Activated CD4-positive, alpha-beta T cell treated with anti-CD3 and anti-CD28 coated beads, Interleukin-2, amount 50 U/mL, for 1 hour (primary cell): ENCODE data around the gene TEN1.
A peak's percentile ranks its signal among the peaks of the same experiment; 100 is the strongest.

Source experiments
- DNase-seq: peaks from one replicate; pipeline ENCODE4 v3.0.0-alpha.2; 2020

Gene TEN1

DNA sequence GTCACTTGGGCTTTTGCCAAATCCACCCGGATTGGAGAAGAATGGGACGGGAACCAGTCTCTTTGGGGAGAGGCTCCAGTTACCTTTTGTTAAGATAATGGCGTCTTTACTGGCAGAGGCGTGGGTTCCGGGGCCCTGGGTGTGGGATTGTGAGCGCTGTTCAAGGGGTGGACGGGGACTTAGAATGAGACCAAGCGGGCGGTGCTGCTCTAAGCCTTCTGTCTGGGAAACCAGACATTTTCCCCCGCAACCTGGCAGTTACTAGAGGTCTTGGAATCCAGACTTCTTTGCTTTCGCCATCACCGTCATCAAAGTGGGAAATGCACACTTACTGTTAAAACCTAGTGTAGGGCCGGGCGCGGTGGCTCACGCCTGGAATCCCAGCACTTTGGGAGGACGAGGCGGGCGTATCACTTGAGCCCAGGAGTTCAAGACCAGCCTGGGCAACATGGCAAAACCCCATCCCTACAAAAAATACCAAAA is 706 bp downstream of the TEN1 start:
- DNase-seq = no peak

GRCh38 chr17:75980188-75981018 is 1.4 kb downstream of the TEN1 start:
- DNase-seq = no peak

DNA sequence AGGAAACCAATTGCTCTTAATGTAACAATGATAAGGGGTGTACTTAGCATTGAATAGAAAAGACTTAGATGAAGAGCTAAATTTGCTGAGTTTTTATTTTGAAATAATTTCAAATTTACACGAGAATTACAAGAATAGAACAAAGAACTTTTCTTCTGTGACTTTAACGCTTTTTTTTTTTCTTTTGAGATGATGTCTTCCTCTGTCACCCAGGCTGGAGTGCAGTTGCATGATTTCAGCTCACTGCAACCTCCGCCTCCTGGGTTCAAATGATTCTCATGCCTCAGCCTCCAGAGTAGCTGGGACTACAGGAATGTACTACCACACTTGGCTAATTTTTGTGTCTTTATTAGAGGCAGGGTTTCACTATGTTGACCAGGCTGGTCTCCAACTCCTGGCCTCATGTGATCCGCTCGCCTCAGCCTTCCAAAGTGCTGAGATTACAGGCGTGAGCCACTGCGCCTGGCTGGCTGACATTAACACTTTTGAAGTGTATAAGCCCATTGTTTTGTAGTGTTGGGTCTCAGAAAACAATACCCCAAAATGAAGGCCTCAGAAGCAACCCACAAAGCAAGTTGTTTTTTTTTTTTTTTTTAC is 2.1 kb downstream of the TEN1 start:
- DNase-seq = no peak

DNA sequence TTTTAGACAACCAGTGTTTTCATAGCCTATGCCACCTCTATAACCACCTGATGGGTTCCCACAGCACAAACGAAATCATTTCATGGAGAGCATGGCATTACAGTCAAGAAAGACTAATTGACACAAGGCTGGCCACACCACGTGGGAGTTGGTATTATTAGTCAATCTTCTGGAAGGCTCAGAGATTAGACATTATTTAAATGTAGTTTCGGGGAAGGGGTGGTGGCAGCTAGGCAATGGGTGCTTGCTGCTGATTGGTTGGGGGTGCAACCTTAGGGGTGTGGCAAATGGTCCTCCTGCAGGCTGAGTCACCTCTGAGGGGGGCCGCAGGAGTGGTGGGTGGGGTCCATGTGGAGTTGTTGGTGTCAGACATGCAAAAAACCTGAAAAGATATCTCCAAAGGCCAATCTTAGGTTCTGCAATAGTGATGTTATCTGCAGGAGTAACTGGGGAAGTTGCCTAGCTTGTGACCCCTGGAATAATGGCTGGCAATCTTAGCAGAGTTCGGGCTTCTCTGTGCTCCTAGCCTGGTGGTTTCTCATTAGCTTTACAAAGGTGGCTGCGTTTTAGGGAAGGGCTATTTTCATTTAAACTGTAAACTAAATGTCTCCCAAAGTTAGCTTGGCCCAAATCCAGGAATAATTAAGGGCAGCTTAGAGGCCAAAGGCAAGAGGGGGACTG is 4.6 kb downstream of the TEN1 start:
- no peak for DNase-seq

- no peak for DNase-seq
Measured at GRCh38 chr17:75985986-75986385, 6.9 kb downstream of the TEN1 start.

DNA sequence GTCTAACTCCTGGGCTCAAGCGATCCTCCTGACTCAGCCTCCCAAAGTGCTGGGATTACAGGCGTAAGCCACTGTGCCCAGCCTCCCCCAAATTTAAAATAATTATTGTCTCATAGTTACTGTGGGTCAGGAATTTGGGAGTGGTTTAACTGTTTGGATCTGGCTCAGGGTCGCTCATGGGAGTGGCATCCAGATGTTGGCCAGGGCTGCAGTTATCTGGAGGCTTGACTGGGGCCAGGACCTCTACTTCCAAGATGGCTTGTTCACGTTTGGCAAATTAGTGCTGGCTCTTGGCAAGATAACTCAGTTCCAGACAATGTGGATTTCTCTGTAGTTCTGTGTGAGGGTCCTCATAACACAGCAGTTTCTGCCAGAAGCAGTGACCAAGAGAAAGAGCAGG is 8.0 kb downstream of the TEN1 start:
- no peak for DNase-seq

DNA sequence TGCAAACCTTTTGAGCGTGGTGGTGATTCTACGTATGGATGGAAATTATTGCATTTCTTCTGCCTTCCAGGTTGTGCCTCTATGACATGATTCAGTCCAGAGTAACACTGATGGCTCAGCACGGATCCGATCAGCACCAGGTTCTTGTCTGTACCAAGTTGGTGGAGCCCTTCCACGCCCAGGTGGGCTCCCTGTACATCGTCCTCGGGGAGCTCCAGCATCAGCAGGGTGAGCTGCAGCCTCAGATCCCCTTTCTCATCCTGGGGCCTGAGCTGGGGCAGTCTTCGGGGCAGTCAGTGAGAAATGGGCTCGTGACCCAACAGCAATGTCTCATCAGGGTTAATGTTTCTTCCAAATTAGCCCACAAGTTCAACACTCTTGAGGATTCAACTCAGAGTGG is 12.4 kb downstream of the TEN1 start:
- DNase-seq = no peak

DNA sequence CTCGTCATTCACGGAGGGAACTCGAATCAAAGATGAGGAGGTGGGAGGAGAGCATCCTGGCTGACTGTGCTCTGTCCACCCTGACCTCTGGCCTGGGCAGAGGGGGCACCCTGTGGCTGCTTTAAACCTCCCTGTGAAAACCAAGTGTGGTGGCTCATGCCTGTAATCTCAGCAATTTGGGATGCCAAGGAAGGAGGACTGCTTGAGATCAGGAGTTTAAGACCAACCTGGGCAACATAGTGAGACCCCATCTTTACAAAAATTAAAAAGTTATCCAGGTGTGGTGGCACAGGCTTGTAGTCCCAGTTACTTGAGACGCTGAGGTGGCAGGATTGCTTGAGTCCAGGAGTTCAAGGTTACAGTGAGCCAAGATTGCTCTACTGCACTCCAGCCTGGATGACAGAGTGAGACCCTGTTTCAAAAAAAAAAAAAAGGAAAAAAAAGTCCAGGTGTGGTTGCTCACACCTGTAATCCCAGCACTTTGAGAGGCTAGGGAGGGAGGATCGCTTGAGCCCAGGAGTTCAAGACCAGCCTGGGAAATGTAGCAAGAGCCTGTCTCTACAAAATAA is 15.8 kb downstream of the TEN1 start:
- no peak for DNase-seq

GRCh38 chr17:75995385-75995925 is 16.4 kb downstream of the TEN1 start:
- DNase-seq = no peak

DNA sequence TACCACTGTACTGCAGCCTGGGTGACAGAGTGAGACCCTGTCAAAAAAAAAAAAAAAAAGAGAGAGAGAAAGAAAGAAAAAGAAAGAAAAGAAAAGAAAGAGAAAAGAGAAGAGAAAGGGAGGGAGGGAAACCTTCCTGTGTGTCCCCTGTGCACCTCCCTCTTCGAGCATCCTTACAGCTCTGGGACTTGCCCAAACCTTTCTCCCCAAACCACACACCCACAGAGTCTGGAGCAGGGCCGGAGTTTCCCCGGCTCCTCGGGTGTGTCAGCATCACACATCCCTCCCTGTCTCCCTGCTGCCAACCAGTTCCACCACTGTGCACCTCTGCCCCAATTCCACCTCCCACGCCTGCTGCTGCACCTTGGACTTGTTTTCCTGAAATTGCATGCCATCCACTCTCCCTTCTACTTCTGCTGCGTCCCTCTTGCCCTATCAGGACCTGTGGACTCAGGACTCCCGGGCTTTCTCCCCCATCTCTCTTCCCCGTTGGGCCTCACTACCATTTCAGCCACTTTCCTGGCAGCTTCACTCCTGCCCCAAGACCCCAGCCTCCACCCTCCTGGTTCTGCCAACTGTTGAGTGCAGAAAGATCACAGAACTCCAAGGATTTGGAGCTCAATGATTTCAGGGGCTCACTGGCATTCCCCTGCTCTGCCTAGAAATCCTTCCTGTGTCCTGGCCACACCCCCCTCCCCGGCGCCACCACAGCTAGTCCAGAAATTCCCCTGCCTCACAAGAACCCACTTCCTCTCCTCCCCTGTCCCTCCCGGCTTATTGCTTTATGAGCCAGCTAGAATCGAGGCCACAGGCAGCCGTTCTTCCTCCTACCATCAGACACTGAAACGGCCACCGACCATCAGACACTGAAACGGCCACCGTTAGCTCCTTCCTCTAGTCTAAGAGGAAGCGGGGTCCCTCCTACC is 17.9 kb downstream of the TEN1 start:
- no peak for DNase-seq

DNA sequence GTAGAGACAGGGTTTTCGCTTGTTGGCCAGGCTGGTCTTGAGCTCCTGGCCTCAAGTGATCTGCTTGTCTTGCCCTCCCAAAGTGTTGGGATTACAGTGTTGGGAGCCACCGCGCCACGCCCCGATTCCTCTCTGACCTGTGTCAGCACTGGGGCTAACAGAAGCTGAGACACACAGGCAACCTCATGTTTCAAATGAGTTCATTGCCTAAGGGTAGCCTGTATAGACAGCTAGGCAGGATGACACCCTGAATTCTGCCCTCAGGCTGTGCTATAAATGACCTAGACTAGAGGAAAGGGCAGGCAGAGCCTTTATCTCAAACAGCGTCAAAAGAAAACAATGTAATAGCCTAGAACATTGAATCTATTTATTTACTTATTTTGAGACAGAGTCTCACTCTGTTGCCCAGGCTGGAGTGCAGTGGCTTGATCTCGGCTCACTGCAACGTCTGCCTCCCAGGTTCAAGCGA is 19.3 kb downstream of the TEN1 start:
- DNase-seq = no peak

DNA sequence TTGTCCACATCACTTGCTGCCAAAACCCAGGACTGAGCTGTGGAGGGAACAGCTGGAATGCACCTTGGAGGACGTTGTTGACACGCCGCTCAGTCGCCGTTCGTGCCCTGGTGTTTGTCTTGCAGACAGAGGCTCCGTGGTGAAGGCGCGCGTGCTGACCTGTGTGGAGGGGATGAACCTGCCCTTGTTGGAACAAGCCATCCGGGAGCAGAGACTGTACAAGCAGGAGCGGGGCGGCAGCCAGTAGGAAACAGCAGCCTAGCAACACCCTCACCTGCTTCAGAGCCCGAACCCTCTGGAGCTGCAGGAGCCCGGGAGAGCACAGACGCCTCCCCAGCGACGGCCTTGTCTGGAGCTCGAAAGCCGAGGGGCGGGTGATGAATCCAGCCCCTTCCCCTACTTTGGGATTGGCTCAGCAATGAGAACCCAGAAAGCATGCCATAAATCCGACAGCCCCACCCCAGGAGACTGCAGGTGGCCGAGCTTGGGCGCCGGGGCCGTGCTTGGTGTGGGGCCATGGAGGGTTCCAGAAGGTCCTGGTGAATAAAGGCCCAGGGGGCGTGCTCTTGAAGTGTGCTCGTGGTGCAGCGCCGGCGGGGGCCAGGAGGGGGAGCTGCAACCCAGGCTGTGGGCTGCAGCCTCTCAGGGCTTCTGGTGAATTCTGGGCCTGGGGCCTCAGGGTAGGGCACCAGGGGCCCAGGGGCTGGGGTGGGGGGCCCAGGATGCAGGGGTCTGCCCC is 21.1 kb downstream of the TEN1 start:
- DNase-seq = peak; percentile 66

- DNase-seq = no peak
Measured at GRCh38 chr17:76000755-76001521, 21.9 kb downstream of the TEN1 start, which contains the start of gene CDK3. Gene CDK3 (plus strand): TSS chr17:76000855. CDS start chr17:76001426, 571 bp downstream.

GRCh38 chr17:76002100-76002499 is 23.1 kb downstream of the TEN1 start:
- no peak for DNase-seq

GRCh38 chr17:76003915-76004314 is 24.9 kb downstream of the TEN1 start:
- DNase-seq = no peak

DNA sequence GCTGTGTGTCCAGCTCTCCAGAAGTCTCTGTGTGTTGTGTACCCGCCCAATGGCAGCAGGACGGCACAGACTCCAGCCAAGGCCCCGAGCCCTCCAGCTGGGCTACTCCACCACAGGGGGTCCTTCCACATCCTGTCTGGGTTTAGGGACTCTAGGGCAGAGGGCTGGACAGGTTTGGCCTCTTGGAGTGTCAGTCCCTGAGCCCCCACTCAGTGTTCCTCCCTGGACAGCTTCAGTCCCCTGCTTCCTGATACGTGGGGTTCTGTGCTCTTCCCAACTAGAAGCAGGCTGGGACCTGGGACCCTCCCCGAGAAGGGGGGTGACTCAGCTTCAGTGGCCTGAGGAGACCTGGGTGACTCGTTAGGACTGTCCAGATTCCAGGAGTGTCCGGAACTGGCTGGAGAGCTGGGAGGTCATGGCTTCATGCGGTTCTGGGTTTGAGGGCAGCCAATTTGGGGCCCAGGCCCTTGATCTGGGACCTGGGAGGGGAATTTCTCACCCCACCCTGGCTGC is 25.8 kb downstream of the TEN1 start:
- no peak for DNase-seq

DNA sequence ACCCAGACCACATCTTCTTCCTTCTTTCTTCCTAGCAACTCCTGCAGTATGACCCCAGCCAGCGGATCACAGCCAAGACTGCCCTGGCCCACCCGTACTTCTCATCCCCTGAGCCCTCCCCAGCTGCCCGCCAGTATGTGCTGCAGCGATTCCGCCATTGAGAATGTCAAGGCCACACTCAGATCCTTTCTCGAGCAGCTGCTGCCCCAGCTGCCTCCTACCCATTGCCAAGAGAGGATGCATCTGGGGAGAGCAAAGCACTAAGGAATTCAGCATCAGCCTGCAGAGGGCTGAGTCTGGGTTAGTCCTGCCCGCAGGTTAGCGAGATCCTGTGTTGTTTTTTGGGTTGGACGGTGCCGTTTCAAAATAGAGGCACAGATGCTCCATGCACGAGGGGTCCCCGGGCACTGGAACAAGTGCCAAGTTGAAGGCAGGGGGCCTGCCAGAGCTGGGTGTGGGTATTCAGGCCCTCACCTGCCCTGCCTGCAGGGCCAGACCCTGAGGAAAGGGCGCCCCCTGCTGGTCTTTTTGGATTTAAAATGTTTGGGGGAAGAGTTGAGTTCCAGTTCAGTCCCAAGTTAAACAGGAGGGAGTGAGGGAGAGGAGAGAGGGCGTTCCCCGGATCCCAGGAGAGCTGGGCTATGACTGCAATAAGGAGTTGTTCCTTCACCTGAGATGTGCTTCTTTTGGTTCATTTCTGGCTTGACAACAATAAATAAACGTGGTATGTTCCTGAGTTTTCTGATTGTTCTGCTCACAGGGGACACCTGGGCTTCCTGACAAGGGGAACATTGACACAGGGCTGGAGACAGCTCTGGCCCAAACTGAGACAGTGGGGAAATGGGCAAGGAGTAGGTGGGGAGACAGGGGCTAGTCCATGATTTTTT is 26.5 kb downstream of the TEN1 start:
- DNase-seq = peak; percentile 80

GRCh38 chr17:76007131-76007849 is 28.2 kb downstream of the TEN1 start:
- no peak for DNase-seq

GRCh38 chr17:76007850-76008165 is 28.8 kb downstream of the TEN1 start:
- DNase-seq = no peak
